WTC11 (cell line): ENCODE data around the gene ADGRL3. TPM values are rescaled to one million over a fixed set of nuclear protein-coding genes. Genes with fewer than 3 reads are reported as not detected.

Experiments
- ATAC-seq: fragments of 200-7000 bp; cut with Tn5 transposase; 2 replicates; pipeline ENCODE4 v1.10.0; 2021; ENCODE audit warnings: mild to moderate bottlenecking, moderate library complexity
- CTCF ChIA-PET: fragments of 300-600 bp; sonication (Branson Sonifier 250); formaldehyde crosslinking; loops from one replicate; lab custom pipeline; 2021; ENCODE audit warnings: antibody characterized with exemption; lab: Charles Lee
- POLR2A ChIA-PET: fragments of 350-600 bp; sonication (Branson Sonifier 250); formaldehyde crosslinking; loops from one replicate; lab custom pipeline; 2021; ENCODE audit warnings: antibody characterized with exemption; lab: Charles Lee
- DNase-seq: peaks from one replicate; pipeline ENCODE4 v3.0.0; 2021; ENCODE audit warnings: low spot score
- H3K27ac Mint-ChIP-seq: 2 replicates; pipeline ENCODE4 v1.8.0; 2021; ENCODE audit warnings: mixed read lengths
- H3K27me3 Mint-ChIP-seq: 2 replicates; pipeline ENCODE4 v1.8.0; 2021; ENCODE audit warnings: low read depth, mild to moderate bottlenecking, moderate library complexity, mixed read lengths
- H3K36me3 Mint-ChIP-seq: 2 replicates; pipeline ENCODE4 v1.8.0; 2021; ENCODE audit warnings: mixed read lengths
- H3K4me1 Mint-ChIP-seq: 2 replicates; pipeline ENCODE4 v1.8.0; 2022; ENCODE audit warnings: mixed read lengths
- H3K4me3 Mint-ChIP-seq: 2 replicates; pipeline ENCODE4 v1.8.0; 2021; ENCODE audit warnings: mild to moderate bottlenecking, moderate library complexity, mixed read lengths
- H3K9me3 Mint-ChIP-seq: 2 replicates; pipeline ENCODE4 v1.8.0; 2021; ENCODE audit warnings: mixed read lengths
- ELF4 ChIP-seq: sonication (generic); formaldehyde crosslinking; IDR thresholded peaks from 2 replicates; pipeline ENCODE4 v1.8.1; 2022; ENCODE audit warnings: low read depth, mild to moderate bottlenecking, moderate library complexity, missing genetic modification reagents
- EMX1 ChIP-seq: fragments of 250-450 bp; sonication (Bioruptor Pico); IDR thresholded peaks from 2 replicates; pipeline ENCODE4 v1.8.0; 2021; ENCODE audit warnings: mild to moderate bottlenecking
- FOXK1 ChIP-seq: sonication (generic); formaldehyde crosslinking; IDR thresholded peaks from 2 replicates; pipeline ENCODE4 v1.8.0; 2022; ENCODE audit warnings: mild to moderate bottlenecking, moderate library complexity, missing genetic modification reagents
- GRHL2 ChIP-seq: fragments of 250-450 bp; sonication (Bioruptor Pico); IDR thresholded peaks from 2 replicates; pipeline ENCODE4 v1.8.0; 2022; ENCODE audit warnings: mild to moderate bottlenecking, moderate library complexity; ENCODE audit not compliant: insufficient replicate concordance, severe bottlenecking
- GTF2I ChIP-seq: fragments of 250-450 bp; sonication (Bioruptor Pico); conservative IDR thresholded peaks from 2 replicates; pipeline ENCODE4 v1.4.0; 2021; ENCODE audit warnings: mild to moderate bottlenecking
- IRF2 ChIP-seq: sonication (generic); formaldehyde crosslinking; IDR thresholded peaks from 2 replicates; pipeline ENCODE4 v1.8.0; 2022; ENCODE audit warnings: low read depth, missing genetic modification reagents, borderline replicate concordance
- JAZF1 ChIP-seq: fragments of 250-450 bp; sonication (Bioruptor Pico); IDR thresholded peaks from 2 replicates; pipeline ENCODE4 v1.9.0; 2021; ENCODE audit warnings: moderate library complexity, mild to moderate bottlenecking, inconsistent platforms
- KAT7 ChIP-seq: sonication (generic); formaldehyde crosslinking; IDR thresholded peaks from 2 replicates; pipeline ENCODE4 v1.8.1; 2023; ENCODE audit warnings: missing genetic modification reagents, mild to moderate bottlenecking, borderline replicate concordance
- NR2C2 ChIP-seq: sonication (generic); formaldehyde crosslinking; IDR thresholded peaks from 2 replicates; pipeline ENCODE4 v1.8.0; 2022; ENCODE audit warnings: mild to moderate bottlenecking, missing genetic modification reagents
- NR3C1 ChIP-seq: sonication (generic); formaldehyde crosslinking; conservative IDR thresholded peaks from 2 replicates; pipeline ENCODE4 v1.8.1; 2023; ENCODE audit warnings: low read depth, mild to moderate bottlenecking, missing genetic modification reagents
- OVOL2 ChIP-seq: fragments of 250-450 bp; sonication (Bioruptor Pico); IDR thresholded peaks from 2 replicates; pipeline ENCODE4 v1.9.0; 2021; ENCODE audit warnings: mild to moderate bottlenecking, borderline replicate concordance
- RELA ChIP-seq: sonication (generic); formaldehyde crosslinking; IDR thresholded peaks from 2 replicates; pipeline ENCODE4 v1.8.1; 2022; ENCODE audit warnings: missing genetic modification reagents, mild to moderate bottlenecking, borderline replicate concordance
- SMAD3 ChIP-seq: sonication (generic); formaldehyde crosslinking; IDR thresholded peaks from 2 replicates; pipeline ENCODE4 v1.8.0; 2022; ENCODE audit warnings: missing genetic modification reagents, mild to moderate bottlenecking, borderline replicate concordance
- SMAD4 ChIP-seq: sonication (generic); formaldehyde crosslinking; IDR thresholded peaks from 2 replicates; pipeline ENCODE4 v1.8.0; 2022; ENCODE audit warnings: mild to moderate bottlenecking, missing genetic modification reagents
- TCF7 ChIP-seq: sonication (generic); formaldehyde crosslinking; IDR thresholded peaks from 2 replicates; pipeline ENCODE4 v1.8.0; 2022; ENCODE audit warnings: mild to moderate bottlenecking, low read depth, missing genetic modification reagents, moderate library complexity
- USF2 ChIP-seq: sonication (generic); formaldehyde crosslinking; IDR thresholded peaks from 2 replicates; pipeline ENCODE4 v1.8.1; 2023; ENCODE audit warnings: mild to moderate bottlenecking, missing genetic modification reagents, moderate library complexity
- ZNF317 ChIP-seq: sonication (generic); formaldehyde crosslinking; IDR thresholded peaks from 2 replicates; pipeline ENCODE4 v1.8.1; 2023; ENCODE audit warnings: low read depth, mild to moderate bottlenecking, moderate library complexity, missing genetic modification reagents, borderline replicate concordance
- total RNA-seq: library from RNA; stranded (reverse); gene quantifications from 3 replicates; pipeline ENCODE4 v1.2.3, GENCODE V29; 2021
- TF ChIP-seq, protein P1 (sequence below): sonication (generic); formaldehyde crosslinking; IDR thresholded peaks from 2 replicates; pipeline ENCODE4 v1.8.0; 2023; ENCODE audit warnings: missing genetic modification reagents, mild to moderate bottlenecking, borderline replicate concordance
- TF ChIP-seq, protein P2 (sequence below): sonication (generic); formaldehyde crosslinking; IDR thresholded peaks from 2 replicates; pipeline ENCODE4 v1.8.0; 2023; ENCODE audit warnings: missing genetic modification reagents
- TF ChIP-seq, protein P3 (sequence below): sonication (generic); formaldehyde crosslinking; IDR thresholded peaks from 2 replicates; pipeline ENCODE4 v1.8.1; 2023; ENCODE audit warnings: mild to moderate bottlenecking, missing genetic modification reagents, borderline replicate concordance
- TF ChIP-seq, protein P4 (sequence below): fragments of 250-450 bp; sonication (Bioruptor Pico); IDR thresholded peaks from 2 replicates; pipeline ENCODE4 v2.1.2; 2022; ENCODE audit warnings: mild to moderate bottlenecking, moderate library complexity
- TF ChIP-seq, protein P5 (sequence below): fragments of 250-450 bp; sonication (Bioruptor Pico); IDR thresholded peaks from 2 replicates; pipeline ENCODE4 v1.9.0; 2021; ENCODE audit warnings: moderate library complexity, mild to moderate bottlenecking, inconsistent platforms, borderline replicate concordance

ADGRL3 gene
- total RNA-seq, 1 experiment from 2014 or later: 8.7 TPM

- no peak for DNase-seq
- Mint-ChIP-seq H3K4me1 (peaks cover 21% of the 10 kb centered on the region), H3K4me3 (no peak overlapping the region), H3K27me3 (no peaks in the 10 kb centered on the region), H3K9me3 (peaks cover under 1% of the 10 kb centered on the region; the same call in 1 of the 2 replicates), H3K27ac (no peak overlapping the region), H3K36me3 (no peaks in the 10 kb centered on the region; the same call in 1 of the 2 replicates)
- ChIA-PET CTCF (no interaction called here), POLR2A (no interaction called here)
- TF ChIP-seq USF2 (CRISPR knock-in tag) (no peak), GRHL2 (CRISPR knock-in tag) (no peak), GTF2I (no peak), EMX1 (CRISPR knock-in tag) (no peak), IRF2 (CRISPR knock-in tag) (no peak), SMAD4 (no peak)
- TF ChIP-seq, protein P1, sequence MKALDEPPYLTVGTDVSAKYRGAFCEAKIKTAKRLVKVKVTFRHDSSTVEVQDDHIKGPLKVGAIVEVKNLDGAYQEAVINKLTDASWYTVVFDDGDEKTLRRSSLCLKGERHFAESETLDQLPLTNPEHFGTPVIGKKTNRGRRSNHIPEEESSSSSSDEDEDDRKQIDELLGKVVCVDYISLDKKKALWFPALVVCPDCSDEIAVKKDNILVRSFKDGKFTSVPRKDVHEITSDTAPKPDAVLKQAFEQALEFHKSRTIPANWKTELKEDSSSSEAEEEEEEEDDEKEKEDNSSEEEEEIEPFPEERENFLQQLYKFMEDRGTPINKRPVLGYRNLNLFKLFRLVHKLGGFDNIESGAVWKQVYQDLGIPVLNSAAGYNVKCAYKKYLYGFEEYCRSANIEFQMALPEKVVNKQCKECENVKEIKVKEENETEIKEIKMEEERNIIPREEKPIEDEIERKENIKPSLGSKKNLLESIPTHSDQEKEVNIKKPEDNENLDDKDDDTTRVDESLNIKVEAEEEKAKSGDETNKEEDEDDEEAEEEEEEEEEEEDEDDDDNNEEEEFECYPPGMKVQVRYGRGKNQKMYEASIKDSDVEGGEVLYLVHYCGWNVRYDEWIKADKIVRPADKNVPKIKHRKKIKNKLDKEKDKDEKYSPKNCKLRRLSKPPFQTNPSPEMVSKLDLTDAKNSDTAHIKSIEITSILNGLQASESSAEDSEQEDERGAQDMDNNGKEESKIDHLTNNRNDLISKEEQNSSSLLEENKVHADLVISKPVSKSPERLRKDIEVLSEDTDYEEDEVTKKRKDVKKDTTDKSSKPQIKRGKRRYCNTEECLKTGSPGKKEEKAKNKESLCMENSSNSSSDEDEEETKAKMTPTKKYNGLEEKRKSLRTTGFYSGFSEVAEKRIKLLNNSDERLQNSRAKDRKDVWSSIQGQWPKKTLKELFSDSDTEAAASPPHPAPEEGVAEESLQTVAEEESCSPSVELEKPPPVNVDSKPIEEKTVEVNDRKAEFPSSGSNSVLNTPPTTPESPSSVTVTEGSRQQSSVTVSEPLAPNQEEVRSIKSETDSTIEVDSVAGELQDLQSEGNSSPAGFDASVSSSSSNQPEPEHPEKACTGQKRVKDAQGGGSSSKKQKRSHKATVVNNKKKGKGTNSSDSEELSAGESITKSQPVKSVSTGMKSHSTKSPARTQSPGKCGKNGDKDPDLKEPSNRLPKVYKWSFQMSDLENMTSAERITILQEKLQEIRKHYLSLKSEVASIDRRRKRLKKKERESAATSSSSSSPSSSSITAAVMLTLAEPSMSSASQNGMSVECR: no peak
- TF ChIP-seq, protein P2, sequence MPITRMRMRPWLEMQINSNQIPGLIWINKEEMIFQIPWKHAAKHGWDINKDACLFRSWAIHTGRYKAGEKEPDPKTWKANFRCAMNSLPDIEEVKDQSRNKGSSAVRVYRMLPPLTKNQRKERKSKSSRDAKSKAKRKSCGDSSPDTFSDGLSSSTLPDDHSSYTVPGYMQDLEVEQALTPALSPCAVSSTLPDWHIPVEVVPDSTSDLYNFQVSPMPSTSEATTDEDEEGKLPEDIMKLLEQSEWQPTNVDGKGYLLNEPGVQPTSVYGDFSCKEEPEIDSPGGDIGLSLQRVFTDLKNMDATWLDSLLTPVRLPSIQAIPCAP: no peak
- ATAC-seq: no peak
Measured at GRCh38 chr4:61783050-61783449, 582.9 kb downstream of the ADGRL3 start.

- ATAC-seq (no peak), DNase-seq (no peak)
- POLR2A ChIA-PET: no interaction called here
- Mint-ChIP-seq H3K27ac (no peak overlapping the region), H3K9me3 (peaks cover 19% of the 10 kb centered on the region), H3K36me3 (peaks cover 14% of the 10 kb centered on the region), H3K27me3 (no peaks in the 10 kb centered on the region), H3K4me1 (peaks cover 12% of the 10 kb centered on the region)
- CTCF ChIA-PET: no interaction called here
- TF ChIP-seq, protein P3, sequence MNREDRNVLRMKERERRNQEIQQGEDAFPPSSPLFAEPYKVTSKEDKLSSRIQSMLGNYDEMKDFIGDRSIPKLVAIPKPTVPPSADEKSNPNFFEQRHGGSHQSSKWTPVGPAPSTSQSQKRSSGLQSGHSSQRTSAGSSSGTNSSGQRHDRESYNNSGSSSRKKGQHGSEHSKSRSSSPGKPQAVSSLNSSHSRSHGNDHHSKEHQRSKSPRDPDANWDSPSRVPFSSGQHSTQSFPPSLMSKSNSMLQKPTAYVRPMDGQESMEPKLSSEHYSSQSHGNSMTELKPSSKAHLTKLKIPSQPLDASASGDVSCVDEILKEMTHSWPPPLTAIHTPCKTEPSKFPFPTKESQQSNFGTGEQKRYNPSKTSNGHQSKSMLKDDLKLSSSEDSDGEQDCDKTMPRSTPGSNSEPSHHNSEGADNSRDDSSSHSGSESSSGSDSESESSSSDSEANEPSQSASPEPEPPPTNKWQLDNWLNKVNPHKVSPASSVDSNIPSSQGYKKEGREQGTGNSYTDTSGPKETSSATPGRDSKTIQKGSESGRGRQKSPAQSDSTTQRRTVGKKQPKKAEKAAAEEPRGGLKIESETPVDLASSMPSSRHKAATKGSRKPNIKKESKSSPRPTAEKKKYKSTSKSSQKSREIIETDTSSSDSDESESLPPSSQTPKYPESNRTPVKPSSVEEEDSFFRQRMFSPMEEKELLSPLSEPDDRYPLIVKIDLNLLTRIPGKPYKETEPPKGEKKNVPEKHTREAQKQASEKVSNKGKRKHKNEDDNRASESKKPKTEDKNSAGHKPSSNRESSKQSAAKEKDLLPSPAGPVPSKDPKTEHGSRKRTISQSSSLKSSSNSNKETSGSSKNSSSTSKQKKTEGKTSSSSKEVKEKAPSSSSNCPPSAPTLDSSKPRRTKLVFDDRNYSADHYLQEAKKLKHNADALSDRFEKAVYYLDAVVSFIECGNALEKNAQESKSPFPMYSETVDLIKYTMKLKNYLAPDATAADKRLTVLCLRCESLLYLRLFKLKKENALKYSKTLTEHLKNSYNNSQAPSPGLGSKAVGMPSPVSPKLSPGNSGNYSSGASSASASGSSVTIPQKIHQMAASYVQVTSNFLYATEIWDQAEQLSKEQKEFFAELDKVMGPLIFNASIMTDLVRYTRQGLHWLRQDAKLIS: no peak
- TF ChIP-seq OVOL2 (CRISPR knock-in tag) (no peak), SMAD3 (CRISPR knock-in tag) (no peak), TCF7 (CRISPR knock-in tag) (no peak), FOXK1 (CRISPR knock-in tag) (no peak)
- TF ChIP-seq, all 79 proteins: peak for 0
- H3K4me3 Mint-ChIP-seq: no peak overlapping the region
Measured at GRCh38 chr4:61785761-61786160, 585.6 kb downstream of the ADGRL3 start.

DNA sequence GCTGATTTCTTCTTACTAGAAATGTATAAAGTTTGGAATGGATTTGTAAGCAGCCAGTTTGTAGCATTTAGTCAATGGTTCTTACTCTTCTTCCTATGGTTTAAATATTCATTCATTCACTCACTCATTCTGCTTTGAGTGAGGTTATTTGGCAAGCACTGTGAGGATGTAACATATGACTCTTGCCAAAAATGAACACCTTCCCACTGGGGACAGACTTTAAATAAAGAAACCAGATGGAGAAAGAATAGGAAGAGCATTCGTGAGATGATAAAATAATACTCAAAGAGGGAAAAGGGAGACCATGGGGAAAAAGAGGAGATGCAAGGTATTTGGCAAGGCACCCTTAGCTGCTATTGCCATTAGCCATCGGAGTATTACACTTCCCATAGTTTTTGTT lies 586.1 kb downstream of the ADGRL3 start:
- peaks cover 19% of the 10 kb centered on the region for H3K36me3 Mint-ChIP-seq
- peaks cover 23% of the 10 kb centered on the region for H3K9me3 Mint-ChIP-seq
- ChIA-PET POLR2A (no interaction called here), CTCF (no interaction called here)
- no peak overlapping the region for H3K4me3 Mint-ChIP-seq
- ATAC-seq (no peak), DNase-seq (no peak)
- peaks cover 12% of the 10 kb centered on the region for H3K4me1 Mint-ChIP-seq
- peaks cover 3% of the 10 kb centered on the region; the same call in 1 of the 2 replicates for H3K27me3 Mint-ChIP-seq
- no peak overlapping the region for H3K27ac Mint-ChIP-seq
- TF ChIP-seq RELA (CRISPR knock-in tag) (no peak), NR2C2 (no peak), JAZF1 (CRISPR knock-in tag) (no peak), NR3C1 (no peak), TCF7 (CRISPR knock-in tag) (no peak), ZNF317 (CRISPR knock-in tag) (no peak), KAT7 (no peak), ELF4 (no peak)
- TF ChIP-seq, protein P4, sequence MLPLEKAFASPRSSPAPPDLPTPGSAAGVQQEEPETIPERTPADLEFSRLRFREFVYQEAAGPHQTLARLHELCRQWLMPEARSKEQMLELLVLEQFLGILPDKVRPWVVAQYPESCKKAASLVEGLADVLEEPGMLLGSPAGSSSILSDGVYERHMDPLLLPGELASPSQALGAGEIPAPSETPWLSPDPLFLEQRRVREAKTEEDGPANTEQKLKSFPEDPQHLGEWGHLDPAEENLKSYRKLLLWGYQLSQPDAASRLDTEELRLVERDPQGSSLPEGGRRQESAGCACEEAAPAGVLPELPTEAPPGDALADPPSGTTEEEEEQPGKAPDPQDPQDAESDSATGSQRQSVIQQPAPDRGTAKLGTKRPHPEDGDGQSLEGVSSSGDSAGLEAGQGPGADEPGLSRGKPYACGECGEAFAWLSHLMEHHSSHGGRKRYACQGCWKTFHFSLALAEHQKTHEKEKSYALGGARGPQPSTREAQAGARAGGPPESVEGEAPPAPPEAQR (CRISPR knock-in tag): no peak
- TF ChIP-seq, protein P5, sequence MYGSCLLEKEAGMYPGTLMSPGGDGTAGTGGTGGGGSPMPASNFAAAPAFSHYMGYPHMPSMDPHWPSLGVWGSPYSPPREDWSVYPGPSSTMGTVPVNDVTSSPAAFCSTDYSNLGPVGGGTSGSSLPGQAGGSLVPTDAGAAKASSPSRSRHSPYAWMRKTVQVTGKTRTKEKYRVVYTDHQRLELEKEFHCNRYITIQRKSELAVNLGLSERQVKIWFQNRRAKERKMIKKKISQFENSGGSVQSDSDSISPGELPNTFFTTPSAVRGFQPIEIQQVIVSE (CRISPR knock-in tag): no peak
